H1 (cell line): Measurements from ENCODE around the gene VENTX. TPM values are rescaled to one million over a fixed set of nuclear protein-coding genes. Genes with fewer than 3 reads are reported as not detected.

Source experiments
- CTCF ChIA-PET: fragments of 300-600 bp; sonication (Branson Sonifier 250); formaldehyde crosslinking; loops from one replicate; lab custom pipeline; 2021; ENCODE audit not compliant: partially characterized antibody; lab: Charles Lee
- POLR2A ChIA-PET: fragments of 300-600 bp; sonication (Branson Sonifier 250); formaldehyde crosslinking; loops from one replicate; lab custom pipeline; 2021; ENCODE audit warnings: inconsistent platforms; ENCODE audit not compliant: partially characterized antibody; lab: Charles Lee
- DNase-seq, 2 experiments: peaks; one replicate each; pipeline versions ENCODE4 v3.0.0 to v3.0.0-alpha.2; 2010 to 2022; ENCODE audit warnings: low spot score in 2 of 2, low read depth in 1 of 2, mixed read lengths in 1 of 2
- FAIRE-seq: peaks from 2 replicates; lab custom pipeline; 2011; peaks lifted over from hg19 to GRCh38; lab: Jason Lieb, UNC
- H2AFZ ChIP-seq: 2 replicates; pipeline ENCODE4 v1.8.1; 2012; ENCODE audit warnings: low read length, inconsistent platforms
- H2AK5ac ChIP-seq: 2 replicates; pipeline ENCODE4 v1.6.1; 2013; ENCODE audit warnings: low read depth, low read length
- H2BK120ac ChIP-seq: replicated peaks from 2 replicates; pipeline ENCODE3; 2013; ENCODE audit warnings: low read depth, low read length, inconsistent platforms
- H2BK12ac ChIP-seq: 2 replicates; pipeline ENCODE4 v1.6.1; 2013; ENCODE audit warnings: low read depth, low read length
- H2BK15ac ChIP-seq: 2 replicates; pipeline ENCODE4 v1.6.1; 2013; ENCODE audit warnings: low read length
- H2BK20ac ChIP-seq: 2 replicates; pipeline ENCODE4 v1.6.1; 2013; ENCODE audit warnings: low read length
- H2BK5ac ChIP-seq: 2 replicates; pipeline ENCODE4 v1.6.1; 2013; ENCODE audit warnings: low read depth, low read length
- H3K14ac ChIP-seq: 2 replicates; pipeline ENCODE4 v1.6.1; 2013; ENCODE audit warnings: inconsistent platforms; ENCODE audit not compliant: insufficient read length
- H3K18ac ChIP-seq: 2 replicates; pipeline ENCODE4 v1.6.1; 2013; ENCODE audit warnings: low read length; ENCODE audit errors: extremely low read depth
- H3K23ac ChIP-seq: 2 replicates; pipeline ENCODE4 v1.6.1; 2013; ENCODE audit warnings: inconsistent platforms; ENCODE audit not compliant: insufficient read length
- H3K23me2 ChIP-seq: 2 replicates; pipeline ENCODE4 v1.6.1; 2013; ENCODE audit warnings: low read depth, low read length
- H3K27ac ChIP-seq: 2 replicates; pipeline ENCODE4 v1.6.1; 2011; ENCODE audit warnings: low read depth, low read length, inconsistent platforms
- H3K27me3 ChIP-seq, 4 experiments: replicated peaks in 1 of 4; 1 replicate in 1 of 4; 2 replicates in 3 of 4; pipeline versions ENCODE4 v1.6.1 to v1.8.1; 2011 to 2013; ENCODE audit warnings: low read length in 3 of 4, mild to moderate bottlenecking in 3 of 4, inconsistent platforms in 2 of 4, mixed read lengths in 2 of 4, moderate library complexity in 1 of 4; ENCODE audit not compliant: control insufficient read depth in 3 of 4, insufficient read depth in 3 of 4; ENCODE audit errors: extremely low read depth in 1 of 4
- H3K36me3 ChIP-seq, 4 experiments: 2 replicates each; pipeline versions ENCODE4 v1.6.1 to v1.8.1; 2011 to 2013; ENCODE audit warnings: mild to moderate bottlenecking in 4 of 4, low read length in 3 of 4, moderate library complexity in 2 of 4, control low read depth in 1 of 4, inconsistent platforms in 1 of 4; ENCODE audit not compliant: insufficient read depth in 4 of 4, control insufficient read depth in 2 of 4
- H3K4ac ChIP-seq: replicated peaks from 2 replicates; pipeline ENCODE3; 2013; ENCODE audit warnings: low read length, low read depth, mixed read lengths, inconsistent platforms; ENCODE audit not compliant: insufficient read length
- H3K4me1 ChIP-seq, 4 experiments: replicated peaks in 1 of 4; 1 replicate in 1 of 4; 2 replicates in 3 of 4; pipeline versions ENCODE4 v1.6.1 to v1.8.1; 2011 to 2013; ENCODE audit warnings: low read length in 3 of 4, inconsistent platforms in 2 of 4, mixed read lengths in 1 of 4; ENCODE audit not compliant: insufficient read depth in 4 of 4, control insufficient read depth in 3 of 4
- H3K4me2 ChIP-seq, 2 experiments: 2 replicates each; pipeline versions ENCODE4 v1.6.1 to v1.8.1; 2011 to 2013; ENCODE audit warnings: low read depth in 2 of 2, low read length in 2 of 2, control low read depth in 1 of 2, inconsistent platforms in 1 of 2, mild to moderate bottlenecking in 1 of 2; ENCODE audit not compliant: insufficient read depth in 1 of 2
- H3K4me3 ChIP-seq, 4 experiments: fragments of 200-600, 300-600 bp in 1 of 4; sonication (generic), shearing (Covaris generic), sonication (Bioruptor Twin) in 1 of 4; 2 replicates each; pipeline versions ENCODE4 v1.5.1 to v1.8.1; 2011 to 2016; ENCODE audit warnings: low read length in 4 of 4, low read depth in 3 of 4, control low read depth in 2 of 4, inconsistent platforms in 2 of 4, mild to moderate bottlenecking in 2 of 4, mixed read lengths in 1 of 4, moderate library complexity in 1 of 4; ENCODE audit not compliant: insufficient read depth in 2 of 4; ENCODE audit errors: extremely low read depth in 1 of 4
- H3K56ac ChIP-seq: replicated peaks from 2 replicates; pipeline ENCODE3; 2013; ENCODE audit warnings: low read depth, mild to moderate bottlenecking, mixed read lengths, low read length, inconsistent platforms; ENCODE audit not compliant: insufficient read length
- H3K79me1 ChIP-seq: 2 replicates; pipeline ENCODE4 v1.6.1; 2013; ENCODE audit warnings: low read depth, low read length, control low read depth
- H3K79me2 ChIP-seq, 2 experiments: 2 replicates each; pipeline versions ENCODE4 v1.6.1 to v1.8.1; 2012 to 2013; ENCODE audit warnings: low read length in 2 of 2, mild to moderate bottlenecking in 2 of 2, inconsistent platforms in 1 of 2; ENCODE audit not compliant: insufficient read depth in 2 of 2, control insufficient read depth in 1 of 2
- H3K9ac ChIP-seq, 4 experiments: replicated peaks in 1 of 4; 1 replicate in 1 of 4; 2 replicates in 3 of 4; pipeline versions ENCODE4 v1.6.1 to v1.8.1; 2011 to 2013; ENCODE audit warnings: low read depth in 3 of 4, low read length in 3 of 4, control low read depth in 2 of 4, mild to moderate bottlenecking in 2 of 4, moderate library complexity in 2 of 4, inconsistent platforms in 1 of 4; ENCODE audit errors: extremely low read depth in 1 of 4
- H3K9me3 ChIP-seq, 2 experiments: 2 replicates each; pipeline versions ENCODE4 v1.6.1 to v1.8.1; 2012 to 2013; ENCODE audit warnings: mild to moderate bottlenecking in 2 of 2, moderate library complexity in 2 of 2, control low read depth in 1 of 2, inconsistent platforms in 1 of 2, low read depth in 1 of 2, low read length in 1 of 2, mixed read lengths in 1 of 2; ENCODE audit not compliant: insufficient read depth in 2 of 2
- H4K20me1 ChIP-seq, 2 experiments: replicated peaks in 1 of 2; 2 replicates each; pipeline versions ENCODE3 to v1.8.1; 2011 to 2013; ENCODE audit warnings: inconsistent platforms in 2 of 2, low read length in 2 of 2, mild to moderate bottlenecking in 1 of 2; ENCODE audit not compliant: insufficient read depth in 2 of 2, control insufficient read depth in 1 of 2
- H4K5ac ChIP-seq: 2 replicates; pipeline ENCODE4 v1.6.1; 2013; ENCODE audit warnings: low read length, low read depth, mixed read lengths, inconsistent platforms; ENCODE audit not compliant: insufficient read length
- H4K8ac ChIP-seq: 2 replicates; pipeline ENCODE4 v1.8.0; 2013; ENCODE audit warnings: mild to moderate bottlenecking, moderate library complexity, low read length, inconsistent platforms; ENCODE audit not compliant: insufficient read depth; ENCODE audit errors: extremely low read depth
- H4K91ac ChIP-seq: replicated peaks from 2 replicates; pipeline ENCODE3; 2013; ENCODE audit warnings: low read length, mixed read lengths, inconsistent platforms; ENCODE audit not compliant: insufficient read length
- CTBP2 ChIP-seq: IDR thresholded peaks from 2 replicates; pipeline ENCODE4 v1.7.0; 2011; ENCODE audit warnings: borderline replicate concordance, mild to moderate bottlenecking, moderate library complexity, mixed read lengths, low read length; ENCODE audit not compliant: insufficient read depth, insufficient read length
- EZH2 ChIP-seq: fragments of 200-600 bp; sonication (generic); IDR thresholded peaks from 2 replicates; pipeline ENCODE4 v1.7.1; 2012; ENCODE audit warnings: low read depth, mild to moderate bottlenecking, moderate library complexity, low read length, inconsistent platforms; ENCODE audit not compliant: severe bottlenecking
- GABPA ChIP-seq: IDR thresholded peaks from 2 replicates; pipeline ENCODE4 v1.6.1; 2011; ENCODE audit warnings: mild to moderate bottlenecking, low read length, moderate library complexity, borderline replicate concordance; ENCODE audit not compliant: insufficient read depth
- KDM1A ChIP-seq: fragments of 200-600, 300-600 bp; sonication (generic); IDR thresholded peaks from 2 replicates; pipeline ENCODE4 v1.7.1; 2016; ENCODE audit warnings: mild to moderate bottlenecking, low read length, borderline replicate concordance
- KDM4A ChIP-seq: IDR thresholded peaks from one replicate; pipeline ENCODE4 v1.7.1; 2012; ENCODE audit warnings: low read depth, mild to moderate bottlenecking, moderate library complexity, low read length, inconsistent platforms; ENCODE audit not compliant: severe bottlenecking
- POLR2AphosphoS5 ChIP-seq: IDR thresholded peaks from 2 replicates; pipeline ENCODE4 v1.6.1; 2011; ENCODE audit warnings: low read depth, low read length
- WGBS, 2 experiments: shearing (Covaris generic) in 1 of 2; methylation state at CpG; one replicate each; pipeline versions ENCODE4 v1.1.6 to v1.1.7; 2013 to 2015; ENCODE audit warnings: low lambda C conversion rate in 2 of 2, mixed read lengths in 2 of 2, inconsistent platforms in 1 of 2, low coverage in 1 of 2, missing lambda C conversion rate in 1 of 2; ENCODE audit not compliant: insufficient replicate concordance in 2 of 2, insufficient coverage in 1 of 2, insufficient read length in 1 of 2; ENCODE audit errors: extremely low coverage in 1 of 2, missing lambda C conversion rate in 1 of 2; 5-methylcytosine and 5-hydroxymethylcytosine counted together
- polyA plus RNA-seq, 7 experiments: library from polyadenylated mRNA; depleted of rRNA in 3 of 7; stranded (reverse) in 5 of 7; unstranded in 2 of 7; fragments of >200 nt in 5 of 7; fragments of 200-250 nt in 2 of 7; gene quantifications; 1 replicate in 5 of 7; 2 replicates in 1 of 7; 4 replicates in 1 of 7; pipeline versions ENCODE4 v1.2.1 to v1.2.3, GENCODE V29; 2011 to 2013; ENCODE audit warnings: missing spikeins in 2 of 7, mixed read lengths in 2 of 7
- total RNA-seq: library from RNA; stranded (reverse); fragmentation: NEBNext Ultra II Directional; extraction: Animal tissue kit (Norgen Biotek cat#: 25700); gene quantifications from 2 replicates; pipeline ENCODE4 v1.2.1, GENCODE V29; 2021
- TF ChIP-seq, protein P1 (sequence below): IDR thresholded peaks from 2 replicates; pipeline ENCODE4 v1.6.1; 2012; ENCODE audit warnings: inconsistent platforms

VENTX gene
- total and polyA plus RNA-seq, 2 of the 8 experiments (the other 6 are each of a cell fraction or from before 2014, with no cell fraction given), result 5.6 TPM

DNA sequence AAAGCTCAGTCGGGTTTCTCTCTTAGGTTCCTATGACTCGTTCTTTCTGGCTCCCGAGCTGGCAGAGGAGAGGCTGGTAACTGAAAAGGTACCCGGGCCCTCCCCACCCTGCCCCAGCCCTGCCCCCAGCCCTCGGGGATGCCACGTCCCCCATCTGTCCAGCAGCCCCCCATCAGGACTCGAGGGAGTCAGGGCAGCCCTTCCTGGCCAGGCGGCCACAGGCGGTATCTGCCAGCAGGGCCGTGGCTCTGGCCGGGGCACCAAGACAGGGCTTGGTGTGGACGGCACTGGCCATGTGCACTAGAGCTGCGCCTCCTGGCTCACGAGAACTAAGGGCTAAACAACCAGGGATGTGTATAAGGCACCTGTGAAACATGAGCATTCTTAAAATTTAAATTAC, 47.9 kb upstream of the VENTX start:
- Histone ChIP-seq H3K18ac (no peak overlapping the region), H3K4me1 (no peaks in the 10 kb centered on the region; a peak in 1 of 7 replicates), H4K91ac (no peak overlapping the region), H3K4ac (no peak overlapping the region), H2BK20ac (no peak overlapping the region), H3K23me2 (no peaks in the 10 kb centered on the region), H2AK5ac (no peak overlapping the region), H4K5ac (no peak overlapping the region), H3K23ac (no peak overlapping the region), H2BK120ac (no peak overlapping the region), H3K56ac (no peak overlapping the region), H3K9me3 (peaks cover 15 to 30% of the 10 kb centered on the region in 2 experiments), H2BK15ac (no peak overlapping the region), H4K8ac (no peak overlapping the region), H3K4me2 (no peak overlapping the region), H2AFZ (no peak overlapping the region), H3K27me3 (no peaks in the 10 kb centered on the region), H3K14ac (no peak overlapping the region), H3K4me3 (no peak overlapping the region), H2BK5ac (no peak overlapping the region), H2BK12ac (no peak overlapping the region), H3K36me3 (peaks cover 0 to 24% (median under 1%) of the 10 kb centered on the region in 4 experiments; a peak in 2 of 8 replicates), H3K79me2 (no peaks in the 10 kb centered on the region), H3K27ac (no peak overlapping the region), H4K20me1 (peaks cover 0 to 2% of the 10 kb centered on the region in 2 experiments), H3K79me1 (no peaks in the 10 kb centered on the region), H3K9ac (no peak overlapping the region)
- FAIRE-seq, result no peak
- ChIA-PET CTCF (no interaction called here), POLR2A (interaction anchor here (0.9 to 1.3 kb wide), 2 partner anchors 10 to 32 kb away, joined by 3 to 5 read pairs; no protein-coding TSS in a partner anchor)
- WGBS, 2 experiments, result 98% methylated on average over 8 of the region's 14 CpGs; no CpG with 5 or more reads in 1 of the 2 experiments
- no peak for DNase-seq
- TF ChIP-seq POLR2AphosphoS5 (no peak), KDM1A (no peak), KDM4A (no peak), CTBP2 (no peak), EZH2 (no peak), GABPA (no peak)
- TF ChIP-seq, protein P1, sequence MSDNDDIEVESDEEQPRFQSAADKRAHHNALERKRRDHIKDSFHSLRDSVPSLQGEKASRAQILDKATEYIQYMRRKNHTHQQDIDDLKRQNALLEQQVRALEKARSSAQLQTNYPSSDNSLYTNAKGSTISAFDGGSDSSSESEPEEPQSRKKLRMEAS, result no peak
